Testis (tissue), 3 donors: Measurements from ENCODE around the gene SSH3. TPM values are rescaled to one million over a fixed set of nuclear protein-coding genes. Genes with fewer than 3 reads are reported as not detected.

Experiments used
- DNase-seq: peaks from one replicate; pipeline ENCODE4 v3.0.0-alpha.2; 2019
- H3K27ac ChIP-seq, 2 donors: fragments of 200-600 bp; sonication (generic); one replicate each; pipeline ENCODE4 v1.5.1; 2019
- H3K27me3 ChIP-seq: fragments of 200-600 bp; sonication (generic); one replicate; pipeline ENCODE4 v1.5.1; 2019
- H3K36me3 ChIP-seq: fragments of 200-600 bp; sonication (generic); one replicate; pipeline ENCODE4 v1.5.1; 2017; ENCODE audit warnings: low read depth; ENCODE audit errors: missing control alignments
- H3K4me1 ChIP-seq: fragments of 200-600 bp; sonication (generic); one replicate; pipeline ENCODE4 v1.5.1; 2019
- H3K4me3 ChIP-seq, 2 donors: fragments of 200-600 bp; sonication (generic); one replicate each; pipeline ENCODE4 v1.5.1; 2017 to 2019
- H3K9me3 ChIP-seq: fragments of 200-600 bp; sonication (generic); one replicate; pipeline ENCODE4 v1.5.1; 2017
- CTCF ChIP-seq, 3 experiments: fragments of 450-650 bp in 2 of 3; fragments of 200-600 bp in 1 of 3; sonication (generic) in 1 of 3; IDR thresholded peaks; one replicate each; pipeline ENCODE4 v1.5.1; 2016 to 2019; ENCODE audit warnings: antibody characterized with exemption in 3 of 3, mild to moderate bottlenecking in 2 of 3, moderate library complexity in 1 of 3
- POLR2A ChIP-seq: fragments of 450-650 bp; IDR thresholded peaks from one replicate; pipeline ENCODE4 v1.6.1; 2017; ENCODE audit warnings: antibody characterized with exemption, mild to moderate bottlenecking, moderate library complexity
- WGBS, 2 donors: methylation state at CpG; one replicate each; pipeline ENCODE4 v1.1.5; 2018; 5-methylcytosine and 5-hydroxymethylcytosine counted together
- intact Hi-C: fragments of 100-400 bp; cut with DNase I; formaldehyde crosslinking; loops from one replicate; pipeline ENCODE4 v1.15.1; 2023; ENCODE audit warnings: low total_unique reads
- polyA plus RNA-seq: library from polyadenylated mRNA; stranded (reverse); fragments of 350-450 nt; fragmentation: Illumina TruSeq; extraction: RNeasy Lipid Tissue Mini Kit (QIAGEN cat#74804); gene quantifications from one replicate; pipeline ENCODE4 v1.2.3, GENCODE V29; 2014; ENCODE audit warnings: low read depth, low replicate concordance; ENCODE audit not compliant: insufficient read depth
- total RNA-seq, 2 donors: library from RNA; depleted of rRNA; stranded (reverse); fragments of >200 nt; gene quantifications; one replicate each; pipeline ENCODE4 v1.2.3, GENCODE V29; 2016

The SSH3 gene
- total and polyA plus RNA-seq, 3 donors from 2014 or later, result 6.9 to 9.8 (median 8.6) TPM

GRCh38 chr11:67265633-67266448 lies 37.5 kb upstream of the SSH3 start:
- H3K4me3 ChIP-seq, result no peak overlapping the region
- intact Hi-C loops, result loop anchor here (2.0 kb wide), 1 partner anchor 51 kb away; no protein-coding TSS in a partner anchor
- 8 to 24% methylated on average over 9 to 54 of the region's 54 CpGs for WGBS, 2 donors
- no peaks in the 10 kb centered on the region for H3K9me3 ChIP-seq
- no peaks in the 10 kb centered on the region for H3K36me3 ChIP-seq
- peak overlapping the region; percentile 79 to 80 for H3K27ac ChIP-seq
- no peaks in the 10 kb centered on the region for H3K27me3 ChIP-seq
- peaks cover 53% of the 10 kb centered on the region for H3K4me1 ChIP-seq
- no peak for TF ChIP-seq POLR2A
- peak; percentile 73 to 96 (median 80) for TF ChIP-seq CTCF (IDR thresholded peaks at IDR 0.05)
- DNase-seq, result peak; percentile 80

- no peak for TF ChIP-seq CTCF (IDR thresholded peaks at IDR 0.05)
- TF ChIP-seq POLR2A, result no peak
- H3K36me3 ChIP-seq, result no peaks in the 10 kb centered on the region
- WGBS, 2 donors, result 1 to 2% methylated on average over 10 to 84 of the region's 103 CpGs
- intact Hi-C loops, result no loop called here
- H3K4me1 ChIP-seq, result peaks cover 53% of the 10 kb centered on the region
- H3K4me3 ChIP-seq, result peak within 1 kb of the TSS; percentile 79 to 81
- no peaks in the 10 kb centered on the region for H3K9me3 ChIP-seq
- DNase-seq, result no peak
- peak within 1 kb of the TSS; percentile 80 to 88 for H3K27ac ChIP-seq
- H3K27me3 ChIP-seq, result no peaks in the 10 kb centered on the region
These were observed 36.7 kb upstream of the SSH3 start, which contains the start of gene GRK2 for GRCh38 chr11:67266449-67267187. Gene GRK2, plus strand, starts transcription at chr11:67266473. Its CDS starts 227 bp downstream, at chr11:67266700.

GRCh38 chr11:67267188-67268080 lies 35.9 kb upstream of the SSH3 start:
- H3K9me3 ChIP-seq, result no peaks in the 10 kb centered on the region
- H3K27ac ChIP-seq, result peak overlapping the region; percentile 80 to 88
- intact Hi-C loops, result no loop called here
- H3K36me3 ChIP-seq, result no peaks in the 10 kb centered on the region
- H3K4me3 ChIP-seq, result peak overlapping the region; percentile 79 to 81
- no peaks in the 10 kb centered on the region for H3K27me3 ChIP-seq
- peaks cover 60% of the 10 kb centered on the region for H3K4me1 ChIP-seq
- WGBS, 2 donors, result 21 to 24% methylated on average over 19 to 30 of the region's 30 CpGs
- DNase-seq, result no peak
- no peak for TF ChIP-seq CTCF (IDR thresholded peaks at IDR 0.05)

GRCh38 chr11:67268081-67268961 lies 35.0 kb upstream of the SSH3 start:
- 72% methylated on average over 17 to 21 of the region's 21 CpGs for WGBS, 2 donors
- TF ChIP-seq POLR2A (no peak), CTCF (IDR thresholded peaks at IDR 0.05) (no peak)
- Histone ChIP-seq H3K27ac (peak overlapping the region; percentile 80 to 88), H3K4me3 (peak overlapping the region in 1 of 2 donors; percentile 79), H3K9me3 (no peaks in the 10 kb centered on the region), H3K27me3 (no peaks in the 10 kb centered on the region), H3K4me1 (peaks cover 68% of the 10 kb centered on the region), H3K36me3 (no peaks in the 10 kb centered on the region)
- intact Hi-C loops, result no loop called here
- no peak for DNase-seq
